Right renal pelvis (tissue), 4 donors: ENCODE data around the gene COQ9. TPM values are rescaled to one million over a fixed set of nuclear protein-coding genes. Genes with fewer than 3 reads are reported as not detected.
"Not testable (repeated sequence)": the region's sequence is repeated elsewhere in the genome, so short reads cannot be mapped to it uniquely, and the experiment has no call there.

Experiments used
- DNase-seq, 4 donors: peaks; one replicate each; pipeline ENCODE4 v3.0.0-alpha.2; 2013; ENCODE audit warnings: low read depth in 4 of 4, low spot score in 3 of 4, missing footprints in 1 of 4
- polyA plus RNA-seq, 4 donors: library from polyadenylated mRNA; unstranded; fragments of 120-200 nt; gene quantifications; one replicate each; pipeline ENCODE4 v1.2.1, GENCODE V29; 2013; ENCODE audit not compliant: insufficient read length in 4 of 4

COQ9 gene
- polyA plus RNA-seq, 4 donors = 90.1 to 95.8 (median 91.5) TPM

DNA sequence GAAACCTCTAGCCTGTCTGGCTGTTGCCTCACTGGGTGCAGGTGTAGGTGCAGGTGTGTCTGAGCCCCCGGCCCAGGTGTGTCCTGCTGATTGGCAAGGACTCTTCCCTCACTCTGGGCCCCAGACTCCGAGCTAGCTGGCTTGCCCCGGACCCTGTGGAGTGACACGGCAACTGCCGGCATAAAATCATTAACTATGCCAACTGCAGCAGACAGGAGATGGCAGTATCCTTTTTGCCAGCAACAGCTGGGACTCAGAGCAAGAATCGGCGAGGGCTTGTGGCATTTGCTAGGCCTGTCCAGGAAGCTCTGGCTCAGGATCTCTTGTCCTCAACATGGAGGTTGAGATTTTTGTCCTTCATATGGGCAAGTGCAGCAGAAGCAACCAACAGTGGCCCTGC is 20.9 kb upstream of the COQ9 start:
- DNase-seq = no peak

DNA sequence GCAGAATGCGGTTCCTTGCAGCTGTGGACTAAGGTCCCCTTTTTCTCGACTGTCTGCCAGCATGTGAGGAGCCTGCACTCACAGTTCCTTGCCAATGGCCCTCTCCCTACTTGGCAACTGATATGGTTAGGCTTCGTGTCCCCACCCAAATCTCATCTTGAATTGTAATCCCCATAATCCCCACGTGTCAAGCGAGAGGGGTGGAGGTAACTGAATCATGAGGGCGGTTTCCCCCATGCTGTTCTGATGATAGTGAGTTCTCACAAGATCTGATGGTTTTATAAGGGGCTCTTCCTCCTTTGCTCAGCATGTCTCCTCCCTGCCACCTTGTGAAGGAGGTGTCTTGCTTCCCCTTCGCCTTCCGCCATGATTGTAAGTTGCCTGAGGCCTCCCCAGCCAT is 20.0 kb upstream of the COQ9 start:
- DNase-seq = no peak

- DNase-seq = no peak
Measured at GRCh38 chr16:57427824-57428223, 19.5 kb upstream of the COQ9 start.

DNA sequence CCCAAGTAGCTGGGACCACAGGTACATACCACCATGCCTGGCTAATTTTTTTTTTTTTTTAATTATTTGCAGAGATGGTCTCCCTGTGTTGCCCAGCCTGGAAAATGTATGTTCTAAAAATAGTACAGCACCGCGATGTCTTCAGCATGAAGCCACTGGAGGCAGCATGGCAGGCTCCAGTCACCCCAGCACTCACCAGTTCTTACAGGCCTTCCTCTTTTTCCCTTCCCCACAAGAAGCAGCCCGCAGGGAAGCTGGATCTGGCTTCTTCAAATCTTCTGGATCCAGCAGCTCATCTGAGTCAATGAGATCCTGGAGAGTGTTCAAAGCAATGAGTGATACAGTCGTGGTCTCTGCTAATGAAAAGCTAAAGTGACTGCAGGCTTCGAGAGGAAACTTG is 16.3 kb upstream of the COQ9 start:
- DNase-seq = no peak

DNA sequence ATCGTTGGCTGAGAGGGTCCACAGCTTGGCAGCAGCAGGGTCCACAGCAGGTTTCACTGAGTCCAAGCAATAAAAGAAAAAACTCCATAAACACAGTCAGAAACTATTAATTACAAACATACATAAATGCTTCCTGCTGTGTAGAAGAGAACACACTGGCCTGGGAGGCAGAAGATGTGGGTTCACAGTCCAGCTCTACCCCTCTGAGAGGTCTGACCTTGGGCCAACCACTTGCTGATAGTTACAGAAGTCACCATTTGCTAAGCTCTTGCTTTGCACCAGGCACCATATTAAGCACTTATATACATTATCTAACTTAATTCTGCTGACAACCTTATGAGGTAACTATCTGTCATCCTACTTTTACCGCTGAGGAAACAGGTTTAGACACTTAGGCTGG is 14.8 kb upstream of the COQ9 start:
- no peak for DNase-seq

DNA sequence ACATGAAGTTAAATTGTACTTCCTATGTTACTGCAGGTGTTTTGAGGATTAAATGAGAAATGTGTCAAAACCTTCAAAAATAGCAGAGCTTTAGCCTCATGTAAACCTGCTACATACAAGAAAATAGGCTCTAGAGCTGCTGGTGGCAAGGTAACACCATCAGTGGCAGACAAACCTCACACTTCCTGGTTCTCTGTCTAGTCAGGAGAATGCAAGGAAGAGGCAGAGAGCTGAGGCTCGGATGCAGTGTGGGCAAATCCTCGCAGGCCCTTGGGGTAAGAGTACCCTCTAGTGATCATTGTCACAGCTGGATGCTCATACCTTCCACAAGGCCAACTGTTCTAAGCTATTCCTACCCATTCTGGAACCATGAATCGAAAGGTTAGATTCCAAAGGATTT is 14.3 kb upstream of the COQ9 start:
- no peak for DNase-seq

DNA sequence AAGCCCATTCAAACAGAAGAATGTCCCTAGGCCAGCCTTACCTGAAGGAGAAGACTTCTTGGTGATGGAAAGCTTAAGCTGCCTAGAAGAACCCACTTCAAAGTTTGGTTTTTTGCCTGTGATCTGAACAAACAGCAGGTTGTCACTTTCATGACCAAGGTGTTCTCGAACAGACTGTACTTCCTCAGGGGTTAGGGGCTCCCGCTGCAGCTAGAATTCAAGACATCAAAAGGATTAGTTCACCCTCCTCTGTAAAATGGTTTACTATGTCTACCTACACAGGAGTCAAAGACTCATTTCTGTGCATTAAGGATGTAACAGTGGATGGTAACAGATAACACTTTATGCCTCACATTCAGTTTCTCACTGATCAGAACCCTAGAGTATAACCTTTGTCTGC is 13.3 kb upstream of the COQ9 start:
- no peak for DNase-seq

- DNase-seq = no peak
Measured at GRCh38 chr16:57435838-57436237, 11.4 kb upstream of the COQ9 start.

GRCh38 chr16:57439947-57440346 is 7.3 kb upstream of the COQ9 start:
- not testable (repeated sequence) for DNase-seq

GRCh38 chr16:57440551-57440950 is 6.7 kb upstream of the COQ9 start:
- DNase-seq = not testable (repeated sequence)

- DNase-seq = no peak
Measured at GRCh38 chr16:57444711-57445110, 2.6 kb upstream of the COQ9 start.

- no peak for DNase-seq
Measured at GRCh38 chr16:57445510-57445909, 1.8 kb upstream of the COQ9 start.

GRCh38 chr16:57446531-57447185 is 621 bp upstream of the COQ9 start:
- DNase-seq = peak in 2 of 4 donors; percentile 16

DNA sequence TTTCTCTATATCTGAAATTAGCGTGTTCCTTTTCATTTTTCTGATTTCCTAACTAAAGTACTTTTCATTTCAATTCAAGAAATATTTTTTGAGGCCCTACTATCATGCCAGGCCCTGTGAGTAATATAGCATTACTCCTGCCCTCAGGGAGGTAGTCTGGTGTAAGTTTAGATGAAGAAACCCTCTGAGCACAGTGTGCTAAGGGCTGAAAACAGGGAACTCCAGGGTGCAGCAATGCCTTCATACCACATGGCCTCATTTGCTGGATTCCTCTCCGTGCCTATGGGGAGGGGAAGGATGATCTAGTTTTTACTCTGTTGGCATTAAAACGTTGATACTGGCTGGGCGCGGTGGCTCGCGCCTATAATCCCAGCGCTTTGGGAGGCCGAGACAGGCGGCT is 4.7 kb downstream of the COQ9 start:
- no peak for DNase-seq

DNA sequence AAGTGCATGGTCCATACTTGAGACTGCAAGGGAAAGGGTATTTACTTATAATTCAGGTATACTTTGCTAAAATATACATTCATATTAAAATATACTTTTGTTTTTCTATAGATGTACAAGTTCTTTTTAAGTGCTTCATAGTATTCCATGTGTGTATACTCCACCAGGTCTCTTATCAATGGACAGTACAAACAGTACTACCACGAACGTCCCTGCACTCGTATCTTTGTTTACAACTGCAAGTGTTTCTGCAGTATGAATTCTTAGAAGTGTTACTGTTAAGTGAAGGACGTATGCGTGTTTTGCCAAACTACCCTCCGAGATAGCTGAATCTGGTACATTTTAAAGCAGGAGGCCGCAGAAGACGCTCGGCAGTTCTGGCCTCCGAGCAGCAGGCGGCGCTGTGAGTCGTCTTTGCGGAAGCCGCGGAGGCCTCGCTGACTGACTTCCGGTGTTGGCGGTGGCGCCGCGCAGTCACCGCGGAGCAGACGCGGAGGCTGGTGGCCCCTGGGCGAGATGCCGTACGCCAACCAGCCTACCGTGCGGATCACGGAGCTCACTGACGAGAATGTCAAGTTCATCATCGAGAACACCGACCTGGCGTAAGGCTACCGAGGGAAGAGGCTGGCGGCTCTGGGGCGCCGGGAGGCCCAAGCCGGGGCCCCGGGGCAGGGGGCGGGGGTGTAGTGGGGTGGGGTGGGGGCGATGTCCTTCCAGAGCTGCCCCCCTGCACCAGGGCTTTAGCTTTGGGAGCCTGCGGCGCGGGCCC is 15.1 kb downstream of the COQ9 start, which contains the start of gene POLR2C:
Gene POLR2C (plus strand): TSS at position 471 of the 769 bp plus-strand sequence. CDS start 46 bp downstream, at position 517.
- DNase-seq = peak in 3 of 4 donors; percentile 74 to 87 (median 77)

- no peak for DNase-seq
Measured at GRCh38 chr16:57462978-57463362, 15.7 kb downstream of the COQ9 start.

GRCh38 chr16:57464523-57464922 is 17.2 kb downstream of the COQ9 start:
- DNase-seq = no peak

GRCh38 chr16:57468346-57468745 is 21.1 kb downstream of the COQ9 start:
- no peak for DNase-seq

- DNase-seq = no peak
Measured at GRCh38 chr16:57469046-57469445, 21.8 kb downstream of the COQ9 start.

DNA sequence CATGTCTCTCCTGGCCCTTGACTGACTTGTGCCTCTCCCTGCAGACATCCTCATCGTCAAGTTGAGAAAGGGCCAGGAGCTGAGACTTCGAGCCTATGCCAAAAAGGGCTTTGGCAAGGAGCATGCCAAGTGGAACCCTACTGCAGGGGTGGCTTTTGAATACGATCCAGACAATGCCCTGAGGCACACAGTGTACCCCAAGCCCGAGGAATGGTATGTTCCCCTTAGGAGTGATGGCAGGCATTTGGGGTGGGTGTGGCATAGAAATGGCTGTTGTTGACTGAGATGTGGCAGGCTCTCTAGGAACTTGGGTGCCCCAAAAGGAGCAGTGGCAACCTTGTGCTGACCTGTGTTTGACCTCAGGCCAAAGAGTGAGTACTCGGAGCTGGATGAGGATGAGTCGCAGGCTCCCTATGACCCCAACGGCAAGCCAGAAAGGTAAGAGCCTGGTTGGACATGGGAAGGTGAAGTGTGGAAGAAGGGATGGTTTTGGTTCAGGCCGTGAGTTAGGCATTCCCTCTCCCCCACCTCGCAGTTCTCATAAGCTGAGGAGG is 22.7 kb downstream of the COQ9 start:
- no peak for DNase-seq

- DNase-seq = no peak
Measured at GRCh38 chr16:57470711-57471110, 23.4 kb downstream of the COQ9 start.

GRCh38 chr16:57471209-57471608 is 23.9 kb downstream of the COQ9 start:
- DNase-seq = no peak
